ENCODE results near the gene STARD3NL.

STARD3NL gene

GRCh38 chr7:38222481-38223096 is 44.5 kb downstream of the STARD3NL start:
- ChIA-PET CTCF (interaction anchor here (0.7 to 6.8 kb wide), 29 partner anchors 11 to 685 kb away, joined by 3 to 53 read pairs (median 4); no protein-coding TSS in a partner anchor), POLR2A (no interaction called here)
- no peak for TF ChIP-seq ZNF133 (tag by site-specific recombination; IDR thresholded peaks at IDR 0.05)
- no peak for TF ChIP-seq ZNF785 (tag by site-specific recombination; IDR thresholded peaks at IDR 0.05)
- TF ChIP-seq ZNF791 (tag by site-specific recombination; IDR thresholded peaks at IDR 0.05), result no peak
- 0 out of 2 replicates have a peak, but pooled peaks have one; percentile 20 for TF ChIP-seq ZBTB17 (tag by site-specific recombination; IDR thresholded peaks at IDR 0.05)
- peak; percentile 61 for TF ChIP-seq ZNF654 (tag by site-specific recombination; IDR thresholded peaks at IDR 0.05; ENCODE audit: low read depth)
- TF ChIP-seq YY2 (tag by site-specific recombination; IDR thresholded peaks at IDR 0.05), result no peak
- no peak for TF ChIP-seq ZSCAN18 (tag by site-specific recombination; IDR thresholded peaks at IDR 0.05)
- TF ChIP-seq ZSCAN30 (tag by site-specific recombination; IDR thresholded peaks at IDR 0.05), result no peak
- TF ChIP-seq ZNF335 (tag by site-specific recombination; conservative IDR thresholded peaks at IDR 0.05), result no peak
- no peak for TF ChIP-seq ATF2 (tag by site-specific recombination; IDR thresholded peaks at IDR 0.05; ENCODE audit: low read depth)
- TF ChIP-seq ZNF645 (tag by site-specific recombination; IDR thresholded peaks at IDR 0.05), result no peak
- TF ChIP-seq ZNF837 (tag by site-specific recombination; IDR thresholded peaks at IDR 0.05), result no peak
- no peak for TF ChIP-seq ZNF664 (tag by site-specific recombination; IDR thresholded peaks at IDR 0.05)
- TF ChIP-seq ZSCAN16 (tag by site-specific recombination; IDR thresholded peaks at IDR 0.05), result no peak
- no peak for TF ChIP-seq ZNF518A (tag by site-specific recombination; conservative IDR thresholded peaks at IDR 0.05; ENCODE audit: low read depth)
- TF ChIP-seq SP2 (tag by site-specific recombination; IDR thresholded peaks at IDR 0.05), result no peak
- no peak for TF ChIP-seq ZFP37 (tag by site-specific recombination; IDR thresholded peaks at IDR 0.05)
- no peak for TF ChIP-seq SCRT1 (tag by site-specific recombination; IDR thresholded peaks at IDR 0.05; ENCODE audit: borderline replicate concordance)
- TF ChIP-seq ZNF398 (tag by site-specific recombination; IDR thresholded peaks at IDR 0.05), result no peak
- no peak for TF ChIP-seq ZNF350 (tag by site-specific recombination; IDR thresholded peaks at IDR 0.05)
- TF ChIP-seq ZNF530 (tag by site-specific recombination; IDR thresholded peaks at IDR 0.05; ENCODE audit: low read depth), result no peak
- no peak for TF ChIP-seq ZNF488 (tag by site-specific recombination; IDR thresholded peaks at IDR 0.05)
- TF ChIP-seq CTCF (tag by site-specific recombination; IDR thresholded peaks at IDR 0.05), result 0 out of 2 replicates have a peak, but pooled peaks have one; percentile 27
- Histone ChIP-seq H3K4me1 (ENCODE audit: control insufficient read depth, insufficient read depth, low read length) (no peaks in the 10 kb centered on the region), H3K36me3 (ENCODE audit: control insufficient read depth in 2 of 2, insufficient read depth in 1 of 2, low read length in 2 of 2) (peaks cover 23 to 55% of the 10 kb centered on the region in 2 experiments), H3K9me3 (ENCODE audit: control insufficient read depth, insufficient read depth, low read depth, low read length) (no peaks in the 10 kb centered on the region), H3K4me3 (ENCODE audit: low read depth, low read length) (no peak overlapping the region), H3K27ac (ENCODE audit: extremely low read depth, low read depth, low read length) (no peak overlapping the region)

Measured in HEK293 (cell line).